ENCODE data around the gene POC1A. TPM values are rescaled to one million over a fixed set of nuclear protein-coding genes. Genes with fewer than 3 reads are reported as not detected.

The POC1A gene
- total and polyA plus RNA-seq, 9 of the 15 experiments (the other 6 are each of a cell fraction or from before 2014, with no cell fraction given), result 7.2 to 17.5 (median 12.1) TPM

DNA sequence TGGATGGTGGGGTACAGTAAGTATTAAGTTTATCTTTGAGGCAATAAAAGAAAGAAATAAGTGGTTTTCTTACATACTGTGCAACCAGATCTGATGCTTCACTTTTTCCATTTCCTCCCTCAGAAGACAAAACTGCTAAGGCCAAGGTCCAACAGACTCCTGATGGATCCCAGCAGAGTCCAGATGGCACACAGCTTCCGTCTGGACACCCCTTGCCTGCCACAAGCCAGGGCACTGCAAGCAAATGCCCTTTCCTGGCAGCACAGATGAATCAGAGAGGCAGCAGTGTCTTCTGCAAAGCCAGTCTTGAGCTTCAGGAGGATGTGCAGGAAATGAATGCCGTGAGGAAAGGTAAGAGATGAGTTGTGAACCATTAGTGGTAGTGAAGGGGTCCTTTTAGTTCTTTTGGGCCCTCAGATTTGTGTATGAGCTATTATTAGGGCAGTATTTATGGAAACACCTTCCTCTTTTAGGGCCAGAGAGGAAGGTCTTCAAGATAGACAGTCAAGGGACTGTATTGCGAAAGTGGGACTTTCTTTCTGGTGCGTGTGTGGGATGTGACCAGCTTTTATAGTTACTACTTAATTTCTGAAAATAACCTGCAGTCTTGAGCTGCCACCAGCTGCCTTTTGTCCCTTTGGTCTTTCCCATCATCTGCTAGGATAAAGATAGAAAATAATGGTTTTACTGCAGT is 48.3 kb upstream of the POC1A start:
- no peaks in the 10 kb centered on the region for H4K20me1 ChIP-seq (replicated peaks; ENCODE audit: control insufficient read depth, insufficient read depth, low read length)
- H3K9ac ChIP-seq (ENCODE audit: insufficient read depth in 1 of 2, low read depth in 2 of 2, low read length in 2 of 2), result 0 out of 4 replicates have a peak overlapping the region, but pooled peaks of 1 of the 2 experiments have one; percentile 20
- H3K4me1 ChIP-seq (replicated peaks in 1 of 2; ENCODE audit: control insufficient read depth in 2 of 2, insufficient read depth in 2 of 2, low read length in 2 of 2), result peaks cover 9 to 12% of the 10 kb centered on the region in 2 experiments; a peak in 4 of 5 replicates
- in situ Hi-C loops (cut with MboI) (no loop called here), intact Hi-C loops (cut with micrococcal nuclease) (no loop called here)
- no peaks in the 10 kb centered on the region for H3K9me1 ChIP-seq (ENCODE audit: control insufficient read depth, insufficient read depth, low read length)
- peaks cover 80% of the 10 kb centered on the region for H3K36me3 ChIP-seq (ENCODE audit: control insufficient read depth, insufficient read depth, low read length)
- no peak for FAIRE-seq
- no TSS peak for BruUV-seq (replicated peaks)
- TF ChIP-seq CEBPB (tag; IDR thresholded peaks at IDR 0.05), result peak; percentile 29; the same call in 1 of the 2 replicates
- no peak for TF ChIP-seq NR2F6 (CRISPR knock-in tag; IDR thresholded peaks at IDR 0.05)
- 98% methylated on average over 4 of the region's 4 CpGs for WGBS (ENCODE audit: insufficient coverage, low coverage, missing lambda C conversion rate)
- ATAC-seq, result no peak
- CTCF ChIA-PET (ENCODE audit: low intra/inter-chr PET ratio), result no interaction called here
- no peak overlapping the region for H3K27ac ChIP-seq (ENCODE audit: extremely low read depth, low read depth, low read length)
- no peak overlapping the region for H2AFZ ChIP-seq (ENCODE audit: low read depth, low read length)
- POLR2A ChIA-PET, result interaction anchor here (0.5 kb wide), 1 partner anchor 11 kb away, joined by 3 read pairs; no protein-coding TSS in a partner anchor
- no peak overlapping the region for H3K4me2 ChIP-seq (ENCODE audit: insufficient read depth, low read length)
- H3K79me2 ChIP-seq (ENCODE audit: control insufficient read depth, insufficient read depth, low read length), result peaks cover 16% of the 10 kb centered on the region
- no peaks in the 10 kb centered on the region for H3K9me3 ChIP-seq (replicated peaks; ENCODE audit: control insufficient read depth, insufficient read depth, low read depth, low read length)
- H3K4me3 ChIP-seq, result no peak overlapping the region
- no peaks in the 10 kb centered on the region for H3K27me3 ChIP-seq (ENCODE audit: control insufficient read depth in 2 of 2, insufficient read depth in 2 of 2, low read length in 2 of 2)
- DNase-seq (ENCODE audit: extremely low read depth in 1 of 4, low spot score in 3 of 4), result no peak

DNA sequence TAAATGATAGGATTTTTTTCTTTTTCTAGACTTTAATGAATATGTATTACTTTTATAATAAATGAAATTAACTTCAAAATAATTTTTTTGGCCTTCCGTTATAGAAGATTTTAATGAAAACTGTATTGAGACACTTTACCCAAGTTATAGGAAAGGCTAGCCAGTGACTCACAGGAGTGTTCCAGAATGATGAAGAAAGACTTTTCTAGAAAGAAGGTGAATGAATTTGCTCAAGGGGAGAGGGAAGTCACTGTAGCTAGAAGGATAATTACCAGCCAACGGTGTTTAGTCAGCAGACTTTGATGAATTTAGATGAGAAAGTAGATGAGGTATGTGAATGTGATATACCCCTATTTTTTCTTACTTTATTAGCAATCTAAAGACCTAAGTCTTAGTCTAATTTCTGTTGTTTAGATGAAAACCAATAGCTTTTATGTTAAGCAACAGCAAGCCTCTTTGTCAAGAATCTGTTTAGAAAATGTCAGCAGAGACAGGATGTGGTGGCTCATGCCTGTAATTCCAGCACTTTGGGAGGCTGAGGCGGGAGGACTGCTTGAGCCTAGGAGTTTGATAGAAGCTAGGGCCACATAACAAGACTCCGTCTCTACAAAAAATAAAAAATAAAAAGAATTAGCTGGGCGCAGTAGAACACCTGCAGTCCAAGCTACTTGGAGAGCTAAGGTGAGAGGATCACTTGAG is 46.9 kb upstream of the POC1A start:
- Histone ChIP-seq H3K9me1 (ENCODE audit: control insufficient read depth, insufficient read depth, low read length) (no peaks in the 10 kb centered on the region), H3K36me3 (ENCODE audit: control insufficient read depth, insufficient read depth, low read length) (peaks cover 70% of the 10 kb centered on the region), H3K79me2 (ENCODE audit: control insufficient read depth, insufficient read depth, low read length) (peaks cover 16% of the 10 kb centered on the region), H3K27ac (ENCODE audit: extremely low read depth, low read depth, low read length) (no peak overlapping the region), H3K27me3 (ENCODE audit: control insufficient read depth in 2 of 2, insufficient read depth in 2 of 2, low read length in 2 of 2) (no peaks in the 10 kb centered on the region), H3K4me1 (replicated peaks in 1 of 2; ENCODE audit: control insufficient read depth in 2 of 2, insufficient read depth in 2 of 2, low read length in 2 of 2) (peaks cover 15 to 17% of the 10 kb centered on the region in 2 experiments; a peak in 4 of 5 replicates), H4K20me1 (replicated peaks; ENCODE audit: control insufficient read depth, insufficient read depth, low read length) (no peaks in the 10 kb centered on the region), H3K9ac (ENCODE audit: insufficient read depth in 1 of 2, low read depth in 2 of 2, low read length in 2 of 2) (no peak overlapping the region), H3K4me2 (ENCODE audit: insufficient read depth, low read length) (no peak overlapping the region), H2AFZ (ENCODE audit: low read depth, low read length) (no peak overlapping the region), H3K9me3 (replicated peaks; ENCODE audit: control insufficient read depth, insufficient read depth, low read depth, low read length) (no peaks in the 10 kb centered on the region), H3K4me3 (no peak overlapping the region)
- no peak for DNase-seq (ENCODE audit: extremely low read depth in 1 of 4, low spot score in 3 of 4)
- in situ Hi-C loops (cut with MboI), result no loop called here
- intact Hi-C loops (cut with micrococcal nuclease), result no loop called here
- POLR2A ChIA-PET, result interaction anchor here (0.7 to 1.4 kb wide), 3 partner anchors 13 to 31 kb away, joined by 3 read pairs; no protein-coding TSS in a partner anchor
- 89% methylated on average over 5 of the region's 5 CpGs for WGBS (ENCODE audit: insufficient coverage, low coverage, missing lambda C conversion rate)
- no TSS peak for BruUV-seq (replicated peaks)
- CTCF ChIA-PET (ENCODE audit: low intra/inter-chr PET ratio), result no interaction called here
- ATAC-seq, result no peak
- TF ChIP-seq MEIS2 (IDR thresholded peaks at IDR 0.05; ENCODE audit: partially characterized antibody) (no peak), POU5F1 (IDR thresholded peaks at IDR 0.05; ENCODE audit: borderline replicate concordance, low read depth, low read length, partially characterized antibody) (no peak), RAD21 (CRISPR knock-in tag; conservative IDR thresholded peaks at IDR 0.05 in 1 of 2, IDR thresholded peaks at IDR 0.05 in 1 of 2) (no peak)
- no peak for FAIRE-seq

Measured in K562 (cell line).